Measurements from ENCODE around the gene SENP5.
"Not testable (repeated sequence)": the region's sequence is repeated elsewhere in the genome, so short reads cannot be mapped to it uniquely, and the experiment has no call there.

- not testable (repeated sequence) for TF ChIP-seq CTCF, POLR2A (IDR thresholded peaks at IDR 0.05)
Measured at GRCh38 chr3:196836626-196837025, 31.1 kb upstream of the SENP5 start.
